ENCODE measurements around the gene ENTPD7. TPM values are rescaled to one million over a fixed set of nuclear protein-coding genes. Genes with fewer than 3 reads are reported as not detected.

ENTPD7 gene
- total RNA-seq, 4 donors from 2014 or later = 3.3 to 4.8 (median 4.4) TPM

- Histone ChIP-seq H3K9me3 (no peaks in the 10 kb centered on the region), H3K4me1 (no peaks in the 10 kb centered on the region), H3K4me3 (no peak overlapping the region), H3K27ac (replicated peaks in 1 of 4) (no peak overlapping the region), H3K36me3 (peaks cover 10 to 83% (median 47%) of the 10 kb centered on the region in 4 donors), H3K27me3 (no peaks in the 10 kb centered on the region)
- DNase-seq (ENCODE audit: extremely low spot score) = no peak
- WGBS = 92% methylated on average over 3 of the region's 3 CpGs
- TF ChIP-seq POLR2AphosphoS5 (IDR thresholded peaks at IDR 0.05) (no peak), EP300 (IDR thresholded peaks at IDR 0.05) (no peak), POLR2A (IDR thresholded peaks at IDR 0.05; ENCODE audit: low read depth) (no peak), CTCF (IDR thresholded peaks at IDR 0.05) (no peak)
- intact Hi-C loops (cut with DNase I) = no loop called here
These were observed 34.7 kb downstream of the ENTPD7 start for GRCh38 chr10:99693933-99694583.

- intact Hi-C loops (cut with DNase I) = no loop called here
- H3K4me1 ChIP-seq = no peaks in the 10 kb centered on the region
- 86% methylated on average over 6 of the region's 6 CpGs for WGBS
- no peak overlapping the region for H3K27ac ChIP-seq (replicated peaks in 1 of 4)
- peaks cover 10 to 90% (median 57%) of the 10 kb centered on the region in 4 donors for H3K36me3 ChIP-seq
- no peaks in the 10 kb centered on the region for H3K9me3 ChIP-seq
- H3K4me3 ChIP-seq = no peak overlapping the region
- H3K27me3 ChIP-seq = no peaks in the 10 kb centered on the region
- TF ChIP-seq POLR2A (IDR thresholded peaks at IDR 0.05; ENCODE audit: low read depth) (no peak), EP300 (IDR thresholded peaks at IDR 0.05) (no peak), POLR2AphosphoS5 (IDR thresholded peaks at IDR 0.05) (no peak), CTCF (IDR thresholded peaks at IDR 0.05) (no peak)
- no peak for DNase-seq (ENCODE audit: extremely low spot score)
These were observed 36.5 kb downstream of the ENTPD7 start for GRCh38 chr10:99695761-99696160.

GRCh38 chr10:99698504-99699080, 39.3 kb downstream of the ENTPD7 start:
- Histone ChIP-seq H3K27me3 (no peaks in the 10 kb centered on the region), H3K9me3 (no peaks in the 10 kb centered on the region), H3K36me3 (peaks cover 3 to 86% (median 61%) of the 10 kb centered on the region in 4 donors), H3K4me1 (no peaks in the 10 kb centered on the region), H3K27ac (replicated peaks in 1 of 4) (no peak overlapping the region), H3K4me3 (no peak overlapping the region)
- no peak for DNase-seq (ENCODE audit: extremely low spot score)
- TF ChIP-seq POLR2A (IDR thresholded peaks at IDR 0.05; ENCODE audit: low read depth) = no peak
- no peak for TF ChIP-seq EP300 (IDR thresholded peaks at IDR 0.05)
- TF ChIP-seq POLR2AphosphoS5 (IDR thresholded peaks at IDR 0.05) = no peak
- TF ChIP-seq CTCF (IDR thresholded peaks at IDR 0.05) = no peak
- 90% methylated on average over 8 of the region's 8 CpGs for WGBS
- intact Hi-C loops (cut with DNase I) = no loop called here

DNA sequence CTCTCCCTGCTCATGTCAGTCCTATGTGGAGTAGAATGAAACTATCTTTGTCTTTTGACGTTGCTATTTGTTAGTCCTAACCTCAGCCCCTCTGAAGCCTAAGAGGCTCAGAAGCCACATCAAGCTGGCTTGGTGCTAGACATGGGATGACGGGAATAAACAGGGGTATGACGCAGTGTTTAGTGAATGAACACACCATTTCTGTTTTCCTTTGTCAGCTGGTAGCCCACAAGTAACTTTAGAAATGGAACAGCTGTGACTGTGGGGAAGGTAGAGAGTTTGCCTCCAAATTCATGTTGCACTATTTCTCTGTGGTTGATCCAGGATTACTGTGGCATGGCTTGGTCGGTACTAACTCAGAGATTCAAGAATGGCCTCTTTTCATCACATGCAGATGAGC, 41.3 kb downstream of the ENTPD7 start:
- 80% methylated on average over 4 of the region's 4 CpGs for WGBS

More for the DNA sequence above, 41.3 kb downstream of the ENTPD7 start:
- Histone ChIP-seq H3K4me1 (no peaks in the 10 kb centered on the region), H3K36me3 (peaks cover 3 to 95% (median 70%) of the 10 kb centered on the region in 4 donors), H3K27me3 (no peaks in the 10 kb centered on the region), H3K4me3 (no peak overlapping the region), H3K27ac (replicated peaks in 1 of 4) (no peak overlapping the region), H3K9me3 (no peaks in the 10 kb centered on the region)
- intact Hi-C loops (cut with DNase I) = no loop called here
- TF ChIP-seq POLR2A (IDR thresholded peaks at IDR 0.05; ENCODE audit: low read depth) = no peak
- TF ChIP-seq POLR2AphosphoS5 (IDR thresholded peaks at IDR 0.05) = no peak
- no peak for TF ChIP-seq CTCF (IDR thresholded peaks at IDR 0.05)
- no peak for DNase-seq (ENCODE audit: extremely low spot score)

Measured in esophagus muscularis mucosa (tissue), 4 donors.